Mammary epithelial cell (primary cell): ENCODE data around the gene TNFSF11.

Experiments
- EZH2 ChIP-seq: IDR thresholded peaks from 2 replicates; pipeline ENCODE4 v1.6.1; 2012; ENCODE audit warnings: low read length, inconsistent platforms, borderline replicate concordance
- TF ChIP-seq, protein P1 (sequence below), 2 donors: IDR thresholded peaks in 1 of 2; conservative IDR thresholded peaks in 1 of 2; 2 replicates each; pipeline ENCODE4 v1.5.1; 2011 to 2012; ENCODE audit warnings: inconsistent platforms in 2 of 2, low read length in 2 of 2, mild to moderate bottlenecking in 2 of 2, control low read depth in 1 of 2, low read depth in 1 of 2; ENCODE audit not compliant: insufficient read depth in 1 of 2; ENCODE audit errors: extremely low read depth in 1 of 2

DNA sequence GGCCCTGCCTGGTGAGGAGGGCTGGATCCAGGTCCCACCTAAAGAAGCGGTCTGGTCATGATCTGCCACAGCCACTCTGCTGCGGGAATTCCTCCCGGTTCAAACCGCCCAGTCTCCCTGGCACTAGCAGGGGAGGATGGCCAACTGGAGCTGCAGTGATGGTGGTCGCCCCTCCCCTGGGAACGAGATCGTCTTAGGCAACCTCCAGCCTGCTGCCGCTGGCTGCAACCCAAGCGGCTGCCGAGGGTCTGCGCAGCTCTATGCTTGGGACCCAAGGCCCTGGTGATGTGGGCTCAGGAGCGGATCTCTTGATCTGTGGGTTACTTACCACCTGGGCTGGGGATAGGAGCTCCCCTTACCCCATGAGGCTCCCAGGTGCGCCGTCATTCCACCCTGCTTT is 69.1 kb downstream of the TNFSF11 start:
- no peak for TF ChIP-seq EZH2
- TF ChIP-seq, protein P1, sequence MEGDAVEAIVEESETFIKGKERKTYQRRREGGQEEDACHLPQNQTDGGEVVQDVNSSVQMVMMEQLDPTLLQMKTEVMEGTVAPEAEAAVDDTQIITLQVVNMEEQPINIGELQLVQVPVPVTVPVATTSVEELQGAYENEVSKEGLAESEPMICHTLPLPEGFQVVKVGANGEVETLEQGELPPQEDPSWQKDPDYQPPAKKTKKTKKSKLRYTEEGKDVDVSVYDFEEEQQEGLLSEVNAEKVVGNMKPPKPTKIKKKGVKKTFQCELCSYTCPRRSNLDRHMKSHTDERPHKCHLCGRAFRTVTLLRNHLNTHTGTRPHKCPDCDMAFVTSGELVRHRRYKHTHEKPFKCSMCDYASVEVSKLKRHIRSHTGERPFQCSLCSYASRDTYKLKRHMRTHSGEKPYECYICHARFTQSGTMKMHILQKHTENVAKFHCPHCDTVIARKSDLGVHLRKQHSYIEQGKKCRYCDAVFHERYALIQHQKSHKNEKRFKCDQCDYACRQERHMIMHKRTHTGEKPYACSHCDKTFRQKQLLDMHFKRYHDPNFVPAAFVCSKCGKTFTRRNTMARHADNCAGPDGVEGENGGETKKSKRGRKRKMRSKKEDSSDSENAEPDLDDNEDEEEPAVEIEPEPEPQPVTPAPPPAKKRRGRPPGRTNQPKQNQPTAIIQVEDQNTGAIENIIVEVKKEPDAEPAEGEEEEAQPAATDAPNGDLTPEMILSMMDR (conservative IDR thresholded peaks at IDR 0.05 in 1 of 2, IDR thresholded peaks at IDR 0.05 in 1 of 2; ENCODE audit: extremely low read depth in 1 of 2, insufficient read depth in 1 of 2, low read depth in 1 of 2, low read length in 2 of 2) = no peak
